ENCODE measurements around the gene ADAT2. TPM values are rescaled to one million over a fixed set of nuclear protein-coding genes. Genes with fewer than 3 reads are reported as not detected.

ADAT2 gene
- total RNA-seq, 6 experiments from 2014 or later, result 3.6 to 5.2 (median 4.2) TPM

DNA sequence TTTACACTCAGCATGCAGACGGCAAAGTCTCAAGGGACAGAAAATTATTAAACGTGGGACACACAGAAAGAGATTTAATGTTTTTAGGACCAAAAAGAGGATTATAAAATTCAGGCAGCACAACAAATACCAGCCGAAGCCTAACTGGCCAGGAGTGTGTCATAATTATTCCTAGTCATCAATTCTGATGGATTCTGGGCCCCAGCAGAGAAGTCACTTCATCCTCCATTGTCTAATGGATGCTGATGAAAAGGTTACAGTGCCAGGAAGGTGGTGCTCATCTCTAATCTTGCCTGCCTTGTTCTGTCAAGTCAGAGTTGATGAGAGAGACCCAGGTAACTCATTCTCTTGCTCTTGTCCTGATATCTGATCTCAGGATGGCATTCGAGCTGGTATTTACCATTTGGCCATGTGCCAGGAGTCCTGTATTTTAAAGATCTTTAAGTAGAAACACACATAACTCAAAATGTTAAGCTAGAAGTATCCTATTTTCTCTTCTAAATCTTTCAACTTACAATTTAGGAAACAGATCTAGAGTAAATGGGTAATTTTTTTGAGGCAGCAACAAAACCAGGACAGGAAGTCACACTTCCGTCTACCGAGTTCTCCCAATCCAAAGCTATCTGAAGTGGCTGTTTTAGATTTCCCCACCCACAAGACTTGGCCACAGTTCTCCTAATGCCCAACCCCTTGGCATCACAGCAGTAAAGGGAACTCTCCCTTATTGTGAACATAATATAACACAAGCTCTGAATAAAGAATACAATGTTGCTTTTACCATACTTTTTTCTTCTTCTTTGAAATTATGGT lies 50.0 kb downstream of the ADAT2 start:
- Histone ChIP-seq H3K4me3 (no peak overlapping the region), H3K27ac (no peak overlapping the region), H3K36me3 (no peaks in the 10 kb centered on the region), H3K9me3 (no peaks in the 10 kb centered on the region), H3K4me1 (peaks cover 0 to 22% (median 10%) of the 10 kb centered on the region in 4 donors), H3K27me3 (no peaks in the 10 kb centered on the region)
- intact Hi-C loops (cut with DNase I), result no loop called here
- no peak for DNase-seq
- 54% methylated on average over 6 of the region's 6 CpGs for WGBS (ENCODE audit: insufficient coverage, low coverage, low lambda C conversion rate, missing lambda C conversion rate)
- TF ChIP-seq POLR2A (IDR thresholded peaks at IDR 0.05), result no peak
- TF ChIP-seq, protein P1, sequence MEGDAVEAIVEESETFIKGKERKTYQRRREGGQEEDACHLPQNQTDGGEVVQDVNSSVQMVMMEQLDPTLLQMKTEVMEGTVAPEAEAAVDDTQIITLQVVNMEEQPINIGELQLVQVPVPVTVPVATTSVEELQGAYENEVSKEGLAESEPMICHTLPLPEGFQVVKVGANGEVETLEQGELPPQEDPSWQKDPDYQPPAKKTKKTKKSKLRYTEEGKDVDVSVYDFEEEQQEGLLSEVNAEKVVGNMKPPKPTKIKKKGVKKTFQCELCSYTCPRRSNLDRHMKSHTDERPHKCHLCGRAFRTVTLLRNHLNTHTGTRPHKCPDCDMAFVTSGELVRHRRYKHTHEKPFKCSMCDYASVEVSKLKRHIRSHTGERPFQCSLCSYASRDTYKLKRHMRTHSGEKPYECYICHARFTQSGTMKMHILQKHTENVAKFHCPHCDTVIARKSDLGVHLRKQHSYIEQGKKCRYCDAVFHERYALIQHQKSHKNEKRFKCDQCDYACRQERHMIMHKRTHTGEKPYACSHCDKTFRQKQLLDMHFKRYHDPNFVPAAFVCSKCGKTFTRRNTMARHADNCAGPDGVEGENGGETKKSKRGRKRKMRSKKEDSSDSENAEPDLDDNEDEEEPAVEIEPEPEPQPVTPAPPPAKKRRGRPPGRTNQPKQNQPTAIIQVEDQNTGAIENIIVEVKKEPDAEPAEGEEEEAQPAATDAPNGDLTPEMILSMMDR (IDR thresholded peaks at IDR 0.05), result no peak
- ATAC-seq, result peak in 3 of 4 donors; percentile 13 to 24 (median 19)

DNA sequence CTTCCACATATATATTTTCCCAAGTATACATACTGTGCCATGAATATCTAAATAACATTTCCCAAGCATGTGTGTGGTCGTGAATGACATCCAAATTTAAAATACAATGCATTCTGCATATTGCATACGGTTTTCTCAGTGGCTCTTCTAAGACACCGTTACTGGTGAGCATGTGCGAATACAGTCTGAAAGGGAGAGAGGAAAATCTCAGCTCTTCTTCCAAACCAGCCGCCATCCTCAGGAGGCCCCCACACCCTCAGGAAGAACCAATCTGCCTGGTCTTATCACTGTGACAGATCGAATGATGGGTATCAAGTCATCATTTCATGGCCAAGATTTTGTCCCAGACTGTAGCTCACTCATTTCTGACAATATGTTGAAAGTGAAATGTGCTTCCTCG lies 50.7 kb downstream of the ADAT2 start:
- 78% methylated on average over 5 of the region's 7 CpGs for WGBS (ENCODE audit: insufficient coverage, low coverage, low lambda C conversion rate, missing lambda C conversion rate)
- Histone ChIP-seq H3K36me3 (no peaks in the 10 kb centered on the region), H3K27me3 (no peaks in the 10 kb centered on the region), H3K4me1 (peaks cover 0 to 22% (median 10%) of the 10 kb centered on the region in 4 donors), H3K4me3 (no peak overlapping the region), H3K27ac (no peak overlapping the region), H3K9me3 (no peaks in the 10 kb centered on the region)
- ATAC-seq (no peak), DNase-seq (no peak)
- TF ChIP-seq POLR2A (IDR thresholded peaks at IDR 0.05), result no peak
- TF ChIP-seq, protein P1 (IDR thresholded peaks at IDR 0.05), result no peak
- intact Hi-C loops (cut with DNase I), result no loop called here

DNA sequence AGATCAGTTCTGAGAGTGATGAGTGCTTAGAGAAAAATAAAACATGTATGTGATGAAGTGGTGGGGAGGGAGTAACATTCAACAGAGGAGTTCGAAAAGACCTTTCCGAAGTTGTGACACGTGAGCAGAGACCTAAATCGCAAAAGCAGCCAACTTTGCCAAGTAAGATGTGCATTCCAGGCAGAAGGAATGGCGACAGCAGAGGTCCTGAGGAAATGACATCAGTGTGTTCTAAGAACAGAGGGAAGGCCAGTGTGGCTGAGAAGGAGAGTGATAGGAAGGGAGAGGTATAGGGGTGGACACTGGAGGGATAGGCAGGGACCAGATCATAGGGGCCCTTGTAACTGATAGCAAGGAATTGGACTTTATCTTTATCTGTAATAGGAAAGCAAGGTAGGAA lies 51.3 kb downstream of the ADAT2 start:
- H3K27me3 ChIP-seq, result no peaks in the 10 kb centered on the region
- DNase-seq (no peak), ATAC-seq (no peak)
- no peaks in the 10 kb centered on the region for H3K9me3 ChIP-seq
- no peak overlapping the region for H3K27ac ChIP-seq
- WGBS (ENCODE audit: insufficient coverage, low coverage, low lambda C conversion rate, missing lambda C conversion rate), result 82% methylated on average over 5 of the region's 5 CpGs
- TF ChIP-seq POLR2A (IDR thresholded peaks at IDR 0.05), result no peak
- TF ChIP-seq, protein P1 (IDR thresholded peaks at IDR 0.05), result no peak
- H3K4me3 ChIP-seq, result no peak overlapping the region
- H3K4me1 ChIP-seq, result peaks cover 0 to 22% (median 10%) of the 10 kb centered on the region in 4 donors
- H3K36me3 ChIP-seq, result no peaks in the 10 kb centered on the region
- intact Hi-C loops (cut with DNase I), result no loop called here

DNA sequence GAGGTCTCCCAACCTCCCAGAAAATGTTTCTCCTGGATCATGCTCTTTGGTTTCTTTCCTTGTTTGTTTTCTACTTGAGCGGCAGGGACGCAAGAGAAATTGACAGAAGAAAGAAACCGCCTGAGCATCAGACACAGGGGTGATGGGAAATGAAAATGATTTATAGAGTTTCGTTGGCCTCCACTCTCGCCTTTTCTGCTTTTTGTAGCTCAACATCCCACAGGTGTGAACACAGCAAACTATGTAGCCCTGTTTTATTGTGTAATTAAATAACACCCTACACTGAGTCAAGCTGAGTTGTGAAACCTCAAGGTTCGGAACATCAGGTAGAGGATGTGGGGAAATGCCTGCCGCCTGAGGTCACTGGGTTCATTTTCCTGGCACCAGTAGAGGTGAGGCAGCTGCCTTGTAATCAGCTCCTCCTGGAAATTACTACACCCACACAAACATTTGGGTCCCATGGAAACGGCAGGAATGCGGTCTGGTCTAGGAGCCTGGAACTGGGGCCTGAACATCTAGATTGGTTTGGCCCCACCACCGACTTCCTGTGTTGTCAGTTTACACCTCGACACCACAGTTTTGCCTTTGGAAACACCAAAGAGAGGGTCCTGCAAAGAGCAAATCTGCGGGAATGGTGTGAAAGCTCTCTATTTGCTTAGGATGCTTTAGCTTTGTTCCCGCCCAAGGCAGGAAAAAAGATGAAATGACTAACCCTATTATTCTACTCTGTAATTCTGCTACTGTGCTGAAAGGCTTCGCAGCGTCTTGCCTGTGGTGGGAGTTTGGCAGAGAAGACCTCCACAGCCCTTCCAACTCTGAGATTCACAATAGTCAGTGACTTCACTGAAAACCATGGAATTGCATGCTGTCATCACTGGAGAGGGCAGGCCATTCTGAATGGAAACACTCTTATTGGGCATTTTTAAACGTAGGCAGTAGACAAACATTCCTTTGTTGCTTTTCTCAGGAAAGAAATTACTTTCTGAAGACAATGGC lies 53.0 kb downstream of the ADAT2 start:
- WGBS (ENCODE audit: insufficient coverage, low coverage, low lambda C conversion rate, missing lambda C conversion rate), result 26% methylated on average over 13 of the region's 16 CpGs
- DNase-seq, result peak; percentile 72 to 86 (median 84)
- H3K27me3 ChIP-seq, result no peaks in the 10 kb centered on the region
- intact Hi-C loops (cut with DNase I), result no loop called here
- H3K9me3 ChIP-seq, result no peaks in the 10 kb centered on the region
- H3K36me3 ChIP-seq, result no peaks in the 10 kb centered on the region
- peak overlapping the region; percentile 37 to 81 (median 45) for H3K27ac ChIP-seq
- TF ChIP-seq, protein P1 (IDR thresholded peaks at IDR 0.05), result no peak
- TF ChIP-seq POLR2A (IDR thresholded peaks at IDR 0.05), result no peak
- peaks cover 0 to 22% (median 10%) of the 10 kb centered on the region in 4 donors for H3K4me1 ChIP-seq
- ATAC-seq, result peak; percentile 87 to 98 (median 91)
- peak overlapping the region in 1 of 3 donors; percentile 12 for H3K4me3 ChIP-seq
